ENCODE results near the gene TH. TPM values are rescaled to one million over a fixed set of nuclear protein-coding genes. Genes with fewer than 3 reads are reported as not detected.

TH gene
- polyA plus RNA-seq, 3 donors, result not detected

DNA sequence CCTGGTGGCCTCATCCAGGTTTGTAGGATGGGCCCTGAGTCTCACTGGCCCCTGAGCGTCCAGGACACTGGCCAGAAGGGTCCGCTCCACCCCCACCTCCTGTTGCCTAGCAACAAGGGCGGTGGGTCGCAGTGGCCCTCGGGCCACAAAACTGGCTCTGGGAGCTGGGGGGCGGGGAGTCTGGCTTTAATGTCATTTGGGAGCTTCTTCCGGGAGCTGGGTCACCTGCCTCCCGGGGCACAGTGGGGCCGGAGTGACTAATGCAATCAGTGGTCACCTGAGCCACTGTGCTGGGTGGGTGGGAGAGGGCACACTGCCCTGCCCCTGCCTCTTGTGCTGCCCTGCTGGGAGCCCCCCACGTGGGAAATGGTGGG lies 2.6 kb downstream of the TH start:
- no peak overlapping the region for H3K4me3 ChIP-seq (replicated peaks in 1 of 3; ENCODE audit: low read depth in 2 of 3, low read length in 3 of 3)
- no peak overlapping the region for H3K9ac ChIP-seq (ENCODE audit: insufficient read depth, low read length, poor library complexity, severe bottlenecking)
- no peak overlapping the region for H2AFZ ChIP-seq (ENCODE audit: insufficient read depth, low read depth, low read length, poor library complexity, severe bottlenecking)
- no peaks in the 10 kb centered on the region for H3K79me2 ChIP-seq (ENCODE audit: insufficient read depth, low read length)
- no peaks in the 10 kb centered on the region for H4K20me1 ChIP-seq (ENCODE audit: insufficient read depth, low read length)
- H3K9me3 ChIP-seq (replicated peaks in 1 of 2; ENCODE audit: control insufficient read depth in 1 of 2, insufficient read depth in 1 of 2, low read length in 2 of 2), result no peaks in the 10 kb centered on the region
- Mint-ChIP-seq H3K27ac (no peak overlapping the region), H3K4me3 (no peak overlapping the region), H3K9me3 (no peaks in the 10 kb centered on the region), H3K27me3 (ENCODE audit: low read depth in 3 of 3) (peaks cover 4 to 36% (median 12%) of the 10 kb centered on the region in 3 donors), H3K4me1 (no peaks in the 10 kb centered on the region), H3K36me3 (no peaks in the 10 kb centered on the region)
- H3K27me3 ChIP-seq (ENCODE audit: control insufficient read depth in 2 of 2, insufficient read depth in 2 of 2, low read length in 2 of 2), result peaks cover 0 to 2% of the 10 kb centered on the region in 2 donors
- H3K27ac ChIP-seq (ENCODE audit: low read depth in 1 of 2, low read length in 2 of 2), result no peak overlapping the region
- WGBS (ENCODE audit: insufficient coverage), result 67% methylated on average over 7 of the region's 10 CpGs
- no peak for DNase-seq
- TF ChIP-seq, protein P1, sequence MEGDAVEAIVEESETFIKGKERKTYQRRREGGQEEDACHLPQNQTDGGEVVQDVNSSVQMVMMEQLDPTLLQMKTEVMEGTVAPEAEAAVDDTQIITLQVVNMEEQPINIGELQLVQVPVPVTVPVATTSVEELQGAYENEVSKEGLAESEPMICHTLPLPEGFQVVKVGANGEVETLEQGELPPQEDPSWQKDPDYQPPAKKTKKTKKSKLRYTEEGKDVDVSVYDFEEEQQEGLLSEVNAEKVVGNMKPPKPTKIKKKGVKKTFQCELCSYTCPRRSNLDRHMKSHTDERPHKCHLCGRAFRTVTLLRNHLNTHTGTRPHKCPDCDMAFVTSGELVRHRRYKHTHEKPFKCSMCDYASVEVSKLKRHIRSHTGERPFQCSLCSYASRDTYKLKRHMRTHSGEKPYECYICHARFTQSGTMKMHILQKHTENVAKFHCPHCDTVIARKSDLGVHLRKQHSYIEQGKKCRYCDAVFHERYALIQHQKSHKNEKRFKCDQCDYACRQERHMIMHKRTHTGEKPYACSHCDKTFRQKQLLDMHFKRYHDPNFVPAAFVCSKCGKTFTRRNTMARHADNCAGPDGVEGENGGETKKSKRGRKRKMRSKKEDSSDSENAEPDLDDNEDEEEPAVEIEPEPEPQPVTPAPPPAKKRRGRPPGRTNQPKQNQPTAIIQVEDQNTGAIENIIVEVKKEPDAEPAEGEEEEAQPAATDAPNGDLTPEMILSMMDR (IDR thresholded peaks at IDR 0.05), result no peak
- no peaks in the 10 kb centered on the region for H3K36me3 ChIP-seq (replicated peaks in 1 of 2; ENCODE audit: control insufficient read depth in 1 of 2, insufficient read depth in 2 of 2, low read length in 2 of 2)
- H3K4me1 ChIP-seq (ENCODE audit: control insufficient read depth in 1 of 2, insufficient read depth in 2 of 2, low read length in 2 of 2), result no peaks in the 10 kb centered on the region
- intact Hi-C loops (cut with micrococcal nuclease), result no loop called here
- no peak overlapping the region for H3K4me2 ChIP-seq (replicated peaks; ENCODE audit: extremely low read depth, low read length, poor library complexity, severe bottlenecking)

DNA sequence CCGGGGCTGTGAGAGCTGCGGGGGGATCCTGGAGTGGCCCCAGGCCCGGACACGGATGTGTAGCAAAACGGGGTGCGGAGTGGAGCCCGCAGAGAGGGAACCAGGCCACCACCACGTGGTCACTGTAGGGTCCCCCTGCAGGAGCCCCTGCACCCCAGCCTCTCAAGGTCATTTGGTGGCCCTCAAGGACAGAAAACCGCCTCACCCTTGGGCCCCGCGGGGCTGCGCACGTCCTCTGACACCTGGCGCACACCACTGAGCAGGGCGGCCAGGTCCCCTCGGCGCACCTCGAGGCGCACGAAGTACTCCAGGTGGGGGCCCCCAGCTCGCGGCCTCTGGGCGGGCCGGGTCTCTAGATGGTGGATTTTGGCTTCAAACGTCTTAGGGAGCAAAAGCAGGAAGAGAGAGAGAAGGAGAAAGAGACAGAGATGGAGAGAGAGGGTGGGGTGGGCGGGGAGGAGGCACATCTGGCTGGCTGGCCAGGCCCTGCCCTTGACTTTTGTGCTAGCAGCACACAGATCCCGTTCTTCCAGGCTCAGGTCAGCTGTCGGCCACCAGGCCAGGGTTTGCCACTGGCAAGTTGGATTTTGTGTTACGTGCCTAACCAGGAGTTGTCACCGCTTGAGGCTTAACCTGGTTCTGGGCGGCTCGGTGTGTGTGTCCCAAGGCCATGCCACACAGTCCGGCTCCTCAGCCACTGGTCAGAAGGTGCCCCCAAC lies 3.2 kb downstream of the TH start:
- H2AFZ ChIP-seq (ENCODE audit: insufficient read depth, low read depth, low read length, poor library complexity, severe bottlenecking), result no peak overlapping the region
- H3K4me2 ChIP-seq (replicated peaks; ENCODE audit: extremely low read depth, low read length, poor library complexity, severe bottlenecking), result no peak overlapping the region
- Mint-ChIP-seq H3K27me3 (ENCODE audit: low read depth in 3 of 3) (peaks cover 4 to 37% (median 15%) of the 10 kb centered on the region in 3 donors), H3K36me3 (no peaks in the 10 kb centered on the region), H3K4me3 (no peak overlapping the region), H3K27ac (no peak overlapping the region), H3K9me3 (no peaks in the 10 kb centered on the region), H3K4me1 (no peaks in the 10 kb centered on the region)
- no peak overlapping the region for H3K4me3 ChIP-seq (replicated peaks in 1 of 3; ENCODE audit: low read depth in 2 of 3, low read length in 3 of 3)
- H3K36me3 ChIP-seq (replicated peaks in 1 of 2; ENCODE audit: control insufficient read depth in 1 of 2, insufficient read depth in 2 of 2, low read length in 2 of 2), result no peaks in the 10 kb centered on the region
- H3K4me1 ChIP-seq (ENCODE audit: control insufficient read depth in 1 of 2, insufficient read depth in 2 of 2, low read length in 2 of 2), result no peaks in the 10 kb centered on the region
- no peak overlapping the region for H3K9ac ChIP-seq (ENCODE audit: insufficient read depth, low read length, poor library complexity, severe bottlenecking)
- intact Hi-C loops (cut with micrococcal nuclease), result no loop called here
- H3K9me3 ChIP-seq (replicated peaks in 1 of 2; ENCODE audit: control insufficient read depth in 1 of 2, insufficient read depth in 1 of 2, low read length in 2 of 2), result no peaks in the 10 kb centered on the region
- TF ChIP-seq, protein P1 (IDR thresholded peaks at IDR 0.05), result no peak
- peaks cover 0 to 2% of the 10 kb centered on the region in 2 donors for H3K27me3 ChIP-seq (ENCODE audit: control insufficient read depth in 2 of 2, insufficient read depth in 2 of 2, low read length in 2 of 2)
- DNase-seq, result no peak
- H3K27ac ChIP-seq (ENCODE audit: low read depth in 1 of 2, low read length in 2 of 2), result no peak overlapping the region
- no peaks in the 10 kb centered on the region for H4K20me1 ChIP-seq (ENCODE audit: insufficient read depth, low read length)
- 90% methylated on average over 29 of the region's 33 CpGs for WGBS (ENCODE audit: insufficient coverage)
- no peaks in the 10 kb centered on the region for H3K79me2 ChIP-seq (ENCODE audit: insufficient read depth, low read length)
